Sigmoid colon (tissue), 7 donors: ENCODE results near the gene CCKAR. TPM values are rescaled to one million over a fixed set of nuclear protein-coding genes. Genes with fewer than 3 reads are reported as not detected.
A peak's percentile ranks its signal among the peaks of the same experiment; 100 is the strongest.
"Not testable (repeated sequence)": the region's sequence is repeated elsewhere in the genome, so short reads cannot be mapped to it uniquely, and the experiment has no call there.

Experiments used
- DNase-seq: peaks from one replicate; pipeline ENCODE4 v3.0.0-alpha.2; 2019
- H3K27ac ChIP-seq, 4 donors: fragments of 200-600 bp; sonication (generic); one replicate each; pipeline ENCODE4 v1.5.1; 2016 to 2019; ENCODE audit warnings: mild to moderate bottlenecking in 1 of 4
- H3K27me3 ChIP-seq, 3 donors: fragments of 200-600 bp; sonication (generic); one replicate each; pipeline ENCODE4 v1.5.1; 2019; ENCODE audit warnings: mild to moderate bottlenecking in 1 of 3
- H3K36me3 ChIP-seq, 4 donors: fragments of 200-600 bp; sonication (generic); one replicate each; pipeline ENCODE4 v1.5.1; 2016 to 2019
- H3K4me1 ChIP-seq, 4 donors: fragments of 200-600 bp; sonication (generic); one replicate each; pipeline ENCODE4 v1.5.1; 2017 to 2019
- H3K4me3 ChIP-seq, 4 donors: fragments of 200-600 bp; sonication (generic); one replicate each; pipeline ENCODE4 v1.5.1; 2017 to 2019; ENCODE audit warnings: mild to moderate bottlenecking in 2 of 4, moderate library complexity in 1 of 4
- H3K9me3 ChIP-seq, 4 donors: fragments of 200-600 bp in 3 of 4; sonication (generic) in 3 of 4; one replicate each; pipeline versions ENCODE4 v1.5.1 to v1.6.1; 2013 to 2019
- CTCF ChIP-seq, 4 experiments: fragments of 450-650 bp in 3 of 4; fragments of 200-600 bp in 1 of 4; IDR thresholded peaks; one replicate each; pipeline ENCODE4 v1.5.1; 2016 to 2019; ENCODE audit warnings: antibody characterized with exemption in 4 of 4, mild to moderate bottlenecking in 3 of 4, moderate library complexity in 2 of 4
- EP300 ChIP-seq, 4 donors: sonication (generic); formaldehyde crosslinking; IDR thresholded peaks; one replicate each; pipeline ENCODE4 v1.6.1; 2017; ENCODE audit warnings: antibody characterized with exemption in 4 of 4
- POLR2A ChIP-seq, 2 donors: fragments of 450-650 bp; IDR thresholded peaks; one replicate each; pipeline ENCODE4 v1.6.1; 2016; ENCODE audit warnings: antibody characterized with exemption in 2 of 2, mild to moderate bottlenecking in 2 of 2, moderate library complexity in 2 of 2
- POLR2AphosphoS5 ChIP-seq, 4 donors: sonication (generic); formaldehyde crosslinking; IDR thresholded peaks; one replicate each; pipeline ENCODE4 v1.6.1; 2017; ENCODE audit warnings: antibody characterized with exemption in 4 of 4
- WGBS, 2 donors: extraction: QIAGEN DNeasy Blood & Tissue Kit; methylation state at CpG; one replicate each; pipeline ENCODE4 v1.1.7; 2013; 5-methylcytosine and 5-hydroxymethylcytosine counted together
- intact Hi-C: fragments of 100-400 bp; cut with DNase I; formaldehyde crosslinking; loops from one replicate; pipeline ENCODE4 v1.15.1; 2023
- polyA plus RNA-seq, 3 donors: library from polyadenylated mRNA; stranded (reverse); fragments of 200-250 nt; gene quantifications; one replicate each; pipeline ENCODE4 v1.2.3, GENCODE V29; 2013
- total RNA-seq, 4 donors: library from RNA; depleted of rRNA; stranded (reverse); fragments of >200 nt; gene quantifications; one replicate each; pipeline ENCODE4 v1.1.0, GENCODE V29; 2016
- donor health status: healthy with polysubstance abuse.
- donor health status: Bipolar disorder and iron deficiency.
- donor health status: healthy.

CCKAR gene
- total and polyA plus RNA-seq, 7 donors: 0.60 TPM; not detected in 6

GRCh38 chr4:26507286-26507685, 17.0 kb upstream of the CCKAR start:
- no peaks in the 10 kb centered on the region for H3K9me3 ChIP-seq
- TF ChIP-seq POLR2A (IDR thresholded peaks at IDR 0.05): no peak
- TF ChIP-seq CTCF (IDR thresholded peaks at IDR 0.05): no peak
- no peak for TF ChIP-seq POLR2AphosphoS5 (IDR thresholded peaks at IDR 0.05)
- TF ChIP-seq EP300 (IDR thresholded peaks at IDR 0.05): no peak
- H3K4me1 ChIP-seq: peaks cover 0 to 31% (median 21%) of the 10 kb centered on the region in 4 donors
- H3K27ac ChIP-seq: no peak overlapping the region
- H3K4me3 ChIP-seq: no peak overlapping the region
- no peaks in the 10 kb centered on the region for H3K27me3 ChIP-seq
- DNase-seq: no peak
- no peaks in the 10 kb centered on the region for H3K36me3 ChIP-seq
- 83 to 89% methylated on average over 4 of the region's 4 CpGs for WGBS, 2 donors
- intact Hi-C loops: no loop called here

GRCh38 chr4:26503844-26504243, 13.6 kb upstream of the CCKAR start:
- H3K9me3 ChIP-seq: no peaks in the 10 kb centered on the region
- no peak overlapping the region for H3K4me3 ChIP-seq
- H3K36me3 ChIP-seq: no peaks in the 10 kb centered on the region
- TF ChIP-seq CTCF (IDR thresholded peaks at IDR 0.05) (no peak), POLR2A (IDR thresholded peaks at IDR 0.05) (no peak), POLR2AphosphoS5 (IDR thresholded peaks at IDR 0.05) (no peak), EP300 (IDR thresholded peaks at IDR 0.05) (no peak)
- DNase-seq: no peak
- peaks cover 0 to 17% (median 4%) of the 10 kb centered on the region in 4 donors for H3K4me1 ChIP-seq
- intact Hi-C loops: no loop called here
- no peaks in the 10 kb centered on the region for H3K27me3 ChIP-seq
- H3K27ac ChIP-seq: peak overlapping the region in 2 of 4 donors; percentile 35
- WGBS, 2 donors: 77 to 91% methylated on average over 4 of the region's 4 CpGs

- Histone ChIP-seq H3K27me3 (no peaks in the 10 kb centered on the region), H3K9me3 (no peaks in the 10 kb centered on the region), H3K27ac (peak overlapping the region in 2 of 4 donors; percentile 35), H3K4me1 (peaks cover 0 to 17% (median 4%) of the 10 kb centered on the region in 4 donors), H3K36me3 (no peaks in the 10 kb centered on the region), H3K4me3 (no peak overlapping the region)
- no peak for TF ChIP-seq POLR2A (IDR thresholded peaks at IDR 0.05)
- TF ChIP-seq CTCF (IDR thresholded peaks at IDR 0.05): no peak
- TF ChIP-seq EP300 (IDR thresholded peaks at IDR 0.05): no peak
- TF ChIP-seq POLR2AphosphoS5 (IDR thresholded peaks at IDR 0.05): no peak
- intact Hi-C loops: no loop called here
- no peak for DNase-seq
- WGBS, 2 donors: 56 to 74% methylated on average over 5 of the region's 5 CpGs
Measured at GRCh38 chr4:26503427-26503826, 13.1 kb upstream of the CCKAR start.

GRCh38 chr4:26500565-26500999, 10.3 kb upstream of the CCKAR start:
- H3K4me1 ChIP-seq: peaks cover 0 to 17% (median 4%) of the 10 kb centered on the region in 4 donors
- WGBS, 2 donors: 91 to 95% methylated on average over 9 of the region's 9 CpGs
- H3K27ac ChIP-seq, H3K4me3 ChIP-seq, H3K27me3 ChIP-seq, H3K9me3 ChIP-seq, H3K36me3 ChIP-seq, DNase-seq, intact Hi-C loops: not testable (repeated sequence)

GRCh38 chr4:26496207-26496783, 6.0 kb upstream of the CCKAR start:
- Histone ChIP-seq H3K36me3 (no peaks in the 10 kb centered on the region), H3K27me3 (no peaks in the 10 kb centered on the region), H3K4me1 (no peaks in the 10 kb centered on the region), H3K9me3 (no peaks in the 10 kb centered on the region), H3K4me3 (no peak overlapping the region), H3K27ac (no peak overlapping the region)
- TF ChIP-seq CTCF (IDR thresholded peaks at IDR 0.05) (no peak), POLR2AphosphoS5 (IDR thresholded peaks at IDR 0.05) (no peak), EP300 (IDR thresholded peaks at IDR 0.05) (no peak), POLR2A (IDR thresholded peaks at IDR 0.05) (no peak)
- intact Hi-C loops: no loop called here
- WGBS, 2 donors: 78 to 79% methylated on average over 8 of the region's 8 CpGs
- DNase-seq: no peak
